Panc1 (cell line): ENCODE data around the gene FPR2. TPM values are rescaled to one million over a fixed set of nuclear protein-coding genes. Genes with fewer than 3 reads are reported as not detected.

Experiments
- ATAC-seq: fragments of 200-7000 bp; cut with Tn5 transposase; 2 replicates; pipeline ENCODE4 v1.9.1; 2020; ENCODE audit warnings: mild to moderate bottlenecking, moderate library complexity
- BruUV-seq: library from RNA; stranded (reverse); fragments of 400-500 nt; replicated peaks from 2 replicates; lab custom pipeline; 2021; lab: Mats Ljungman, UMichigan
- CTCF ChIA-PET: fragments of 300-600 bp; sonication (Branson Sonifier 250); formaldehyde crosslinking; loops from one replicate; lab custom pipeline; 2022; ENCODE audit warnings: antibody characterized with exemption; lab: Charles Lee
- POLR2A ChIA-PET: fragments of 300-600 bp; sonication (Branson Sonifier 250); formaldehyde crosslinking; loops from one replicate; lab custom pipeline; 2022; ENCODE audit warnings: antibody characterized with exemption; lab: Charles Lee
- DNase-seq: peaks from one replicate; pipeline ENCODE4 v3.0.0-alpha.2; 2010; ENCODE audit warnings: low read depth, low spot score
- H3K27ac ChIP-seq: 2 replicates; pipeline ENCODE4 v1.5.1; 2011; ENCODE audit warnings: mild to moderate bottlenecking, low read length, inconsistent platforms
- H3K27me3 ChIP-seq: fragments of 200-500 bp; sonication (Bioruptor generic); 2 replicates; pipeline ENCODE4 v1.6.0; 2014; ENCODE audit warnings: low read length, inconsistent platforms; ENCODE audit not compliant: control insufficient read depth, insufficient read depth
- H3K36me3 ChIP-seq: fragments of 200-500 bp; sonication (Bioruptor generic); 2 replicates; pipeline ENCODE4 v1.5.1; 2014; ENCODE audit warnings: inconsistent platforms, mild to moderate bottlenecking, low read length, moderate library complexity; ENCODE audit not compliant: control insufficient read depth, insufficient read depth
- H3K4me1 ChIP-seq: 2 replicates; pipeline ENCODE4 v1.5.1; 2011; ENCODE audit warnings: inconsistent platforms, mild to moderate bottlenecking, low read length, moderate library complexity; ENCODE audit not compliant: control insufficient read depth, insufficient read depth
- H3K4me3 ChIP-seq, 2 experiments: 2 replicates each; pipeline ENCODE4 v1.5.1; 2011 to 2012; ENCODE audit warnings: low read depth in 2 of 2, low read length in 2 of 2, mild to moderate bottlenecking in 2 of 2, inconsistent platforms in 1 of 2, moderate library complexity in 1 of 2
- H3K9me3 ChIP-seq: fragments of 200-500 bp; sonication (Bioruptor generic); 2 replicates; pipeline ENCODE4 v1.5.1; 2014; ENCODE audit warnings: low read depth, mild to moderate bottlenecking, inconsistent platforms, low read length, moderate library complexity; ENCODE audit not compliant: control insufficient read depth, insufficient read depth
- POLR2AphosphoS5 ChIP-seq: IDR thresholded peaks from 2 replicates; pipeline ENCODE4 v1.6.1; 2012; ENCODE audit warnings: mild to moderate bottlenecking, low read depth, low read length, moderate library complexity
- SIN3A ChIP-seq: IDR thresholded peaks from 2 replicates; pipeline ENCODE4 v1.6.1; 2012; ENCODE audit warnings: low read depth, mild to moderate bottlenecking, low read length, moderate library complexity, borderline replicate concordance; ENCODE audit not compliant: insufficient read depth
- TCF7L2 ChIP-seq: IDR thresholded peaks from 2 replicates; pipeline ENCODE4 v1.6.1; 2011; ENCODE audit warnings: mild to moderate bottlenecking, low read depth, low read length, inconsistent platforms
- in situ Hi-C: cut with HindIII; loops from 2 replicates; pipeline ENCODE4 v1.10.0; 2016; ENCODE audit warnings: low sequenced_read_pairs, low pct_unique_long_range_greater_than_20kb
- intact Hi-C: fragments of 100-400 bp; cut with micrococcal nuclease; formaldehyde crosslinking; loops from one replicate; pipeline ENCODE4 v1.10.0; 2022; ENCODE audit not compliant: unreplicated experiment
- total RNA-seq: library from RNA; stranded (reverse); gene quantifications from one replicate; pipeline ENCODE4 v1.2.1, GENCODE V29; 2021; ENCODE audit not compliant: unreplicated experiment
- TF ChIP-seq, protein P1 (sequence below), 2 experiments: IDR thresholded peaks; 2 replicates each; pipeline ENCODE4 v1.6.1; 2011 to 2012; ENCODE audit warnings: low read depth in 2 of 2, control low read depth in 1 of 2, low read length in 1 of 2, mild to moderate bottlenecking in 1 of 2, moderate library complexity in 1 of 2; ENCODE audit not compliant: insufficient read depth in 1 of 2
- TF ChIP-seq, protein P2 (sequence below): fragments of 450-650 bp; IDR thresholded peaks from 2 replicates; pipeline ENCODE4 v1.5.1; 2017; ENCODE audit warnings: mild to moderate bottlenecking

The FPR2 gene
- total RNA-seq, 1 experiment from 2014 or later, result not detected

DNA sequence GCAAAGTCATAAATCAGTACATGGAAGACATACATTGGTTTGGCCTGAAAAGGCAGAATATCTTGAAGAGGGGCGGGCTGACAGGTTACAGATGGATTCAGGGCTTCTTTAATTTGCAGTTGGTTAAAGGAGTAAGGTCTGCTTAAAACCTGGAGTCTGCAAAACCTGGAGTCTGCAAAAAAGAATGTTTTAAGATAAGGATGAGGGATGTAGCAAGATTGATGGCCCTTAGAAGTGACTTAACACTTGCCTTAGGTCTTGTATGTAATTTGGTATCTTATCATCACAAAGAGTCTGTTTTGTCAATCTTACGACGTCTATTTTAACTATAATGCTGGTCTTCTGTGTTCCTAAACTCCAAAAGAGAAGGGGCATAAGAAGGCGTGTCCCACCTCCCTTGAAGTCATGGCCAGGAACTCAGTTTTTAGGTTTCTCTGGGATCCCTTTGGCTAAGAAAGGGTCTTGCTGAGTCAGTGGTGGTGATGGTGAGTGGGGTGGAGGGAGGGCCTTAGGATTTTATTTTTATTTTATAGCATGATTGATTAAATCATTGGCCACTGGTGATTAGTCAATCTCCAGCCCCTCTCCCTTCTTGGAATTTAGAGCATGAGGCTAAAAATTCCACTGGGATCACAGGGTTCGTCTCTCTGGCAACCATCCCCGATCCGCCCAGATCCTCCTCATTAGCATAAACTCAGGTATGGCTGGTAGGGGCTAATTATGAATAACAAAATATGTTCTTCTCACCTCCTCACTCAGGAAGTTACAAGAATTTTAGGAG is 27.0 kb upstream of the FPR2 start:
- in situ Hi-C loops (no loop called here), intact Hi-C loops (no loop called here)
- no peaks in the 10 kb centered on the region for H3K36me3 ChIP-seq
- H3K4me3 ChIP-seq, result no peak overlapping the region
- H3K4me1 ChIP-seq, result no peaks in the 10 kb centered on the region
- H3K27me3 ChIP-seq, result peaks cover 3% of the 10 kb centered on the region; the same call in 1 of the 2 replicates
- DNase-seq, result no peak
- no TSS peak for BruUV-seq
- TF ChIP-seq, protein P1, sequence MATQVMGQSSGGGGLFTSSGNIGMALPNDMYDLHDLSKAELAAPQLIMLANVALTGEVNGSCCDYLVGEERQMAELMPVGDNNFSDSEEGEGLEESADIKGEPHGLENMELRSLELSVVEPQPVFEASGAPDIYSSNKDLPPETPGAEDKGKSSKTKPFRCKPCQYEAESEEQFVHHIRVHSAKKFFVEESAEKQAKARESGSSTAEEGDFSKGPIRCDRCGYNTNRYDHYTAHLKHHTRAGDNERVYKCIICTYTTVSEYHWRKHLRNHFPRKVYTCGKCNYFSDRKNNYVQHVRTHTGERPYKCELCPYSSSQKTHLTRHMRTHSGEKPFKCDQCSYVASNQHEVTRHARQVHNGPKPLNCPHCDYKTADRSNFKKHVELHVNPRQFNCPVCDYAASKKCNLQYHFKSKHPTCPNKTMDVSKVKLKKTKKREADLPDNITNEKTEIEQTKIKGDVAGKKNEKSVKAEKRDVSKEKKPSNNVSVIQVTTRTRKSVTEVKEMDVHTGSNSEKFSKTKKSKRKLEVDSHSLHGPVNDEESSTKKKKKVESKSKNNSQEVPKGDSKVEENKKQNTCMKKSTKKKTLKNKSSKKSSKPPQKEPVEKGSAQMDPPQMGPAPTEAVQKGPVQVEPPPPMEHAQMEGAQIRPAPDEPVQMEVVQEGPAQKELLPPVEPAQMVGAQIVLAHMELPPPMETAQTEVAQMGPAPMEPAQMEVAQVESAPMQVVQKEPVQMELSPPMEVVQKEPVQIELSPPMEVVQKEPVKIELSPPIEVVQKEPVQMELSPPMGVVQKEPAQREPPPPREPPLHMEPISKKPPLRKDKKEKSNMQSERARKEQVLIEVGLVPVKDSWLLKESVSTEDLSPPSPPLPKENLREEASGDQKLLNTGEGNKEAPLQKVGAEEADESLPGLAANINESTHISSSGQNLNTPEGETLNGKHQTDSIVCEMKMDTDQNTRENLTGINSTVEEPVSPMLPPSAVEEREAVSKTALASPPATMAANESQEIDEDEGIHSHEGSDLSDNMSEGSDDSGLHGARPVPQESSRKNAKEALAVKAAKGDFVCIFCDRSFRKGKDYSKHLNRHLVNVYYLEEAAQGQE (IDR thresholded peaks at IDR 0.05; ENCODE audit: insufficient read depth in 1 of 2, low read depth in 2 of 2, low read length in 1 of 2), result no peak
- TF ChIP-seq POLR2AphosphoS5, result no peak
- no peak for TF ChIP-seq TCF7L2
- TF ChIP-seq, protein P2, sequence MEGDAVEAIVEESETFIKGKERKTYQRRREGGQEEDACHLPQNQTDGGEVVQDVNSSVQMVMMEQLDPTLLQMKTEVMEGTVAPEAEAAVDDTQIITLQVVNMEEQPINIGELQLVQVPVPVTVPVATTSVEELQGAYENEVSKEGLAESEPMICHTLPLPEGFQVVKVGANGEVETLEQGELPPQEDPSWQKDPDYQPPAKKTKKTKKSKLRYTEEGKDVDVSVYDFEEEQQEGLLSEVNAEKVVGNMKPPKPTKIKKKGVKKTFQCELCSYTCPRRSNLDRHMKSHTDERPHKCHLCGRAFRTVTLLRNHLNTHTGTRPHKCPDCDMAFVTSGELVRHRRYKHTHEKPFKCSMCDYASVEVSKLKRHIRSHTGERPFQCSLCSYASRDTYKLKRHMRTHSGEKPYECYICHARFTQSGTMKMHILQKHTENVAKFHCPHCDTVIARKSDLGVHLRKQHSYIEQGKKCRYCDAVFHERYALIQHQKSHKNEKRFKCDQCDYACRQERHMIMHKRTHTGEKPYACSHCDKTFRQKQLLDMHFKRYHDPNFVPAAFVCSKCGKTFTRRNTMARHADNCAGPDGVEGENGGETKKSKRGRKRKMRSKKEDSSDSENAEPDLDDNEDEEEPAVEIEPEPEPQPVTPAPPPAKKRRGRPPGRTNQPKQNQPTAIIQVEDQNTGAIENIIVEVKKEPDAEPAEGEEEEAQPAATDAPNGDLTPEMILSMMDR, result no peak
- TF ChIP-seq SIN3A, result no peak
- H3K9me3 ChIP-seq, result no peaks in the 10 kb centered on the region
- ATAC-seq, result no peak
- ChIA-PET POLR2A (no interaction called here), CTCF (no interaction called here)
- no peak overlapping the region for H3K27ac ChIP-seq

DNA sequence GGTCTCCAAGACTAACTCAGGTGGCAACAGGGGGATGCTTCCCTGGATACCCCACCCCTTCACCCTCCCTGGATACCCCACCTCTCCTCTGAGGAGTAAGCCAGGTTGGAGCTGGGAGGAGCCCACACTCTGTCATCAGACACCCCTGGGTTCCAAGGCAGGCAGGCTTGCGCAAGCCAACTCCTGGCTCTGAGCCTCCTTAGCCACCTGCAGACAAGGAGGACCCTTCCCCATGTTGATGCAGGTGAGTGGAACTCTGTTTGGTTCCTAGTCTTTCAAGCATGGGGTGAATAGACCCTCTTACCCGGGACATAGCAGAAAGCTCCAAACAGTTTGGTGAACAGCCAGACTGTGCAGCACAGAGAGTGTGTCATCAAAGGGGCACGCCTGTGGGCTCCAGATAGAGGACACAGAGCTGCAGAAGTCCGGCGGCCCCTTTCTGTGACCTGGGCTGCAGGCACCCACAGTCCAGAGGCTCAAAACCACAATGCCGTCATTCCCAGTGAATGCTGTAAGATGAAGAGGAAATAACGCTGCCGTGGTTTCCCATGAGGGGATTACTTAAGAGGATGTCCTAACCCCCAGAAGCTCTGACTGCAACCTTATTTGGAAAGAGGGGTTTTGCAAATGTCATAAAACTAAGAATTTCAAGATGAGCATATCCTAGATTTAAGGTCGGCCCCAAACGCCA is 25.1 kb upstream of the FPR2 start:
- intact Hi-C loops (no loop called here), in situ Hi-C loops (no loop called here)
- no peaks in the 10 kb centered on the region for H3K4me1 ChIP-seq
- no peak overlapping the region for H3K4me3 ChIP-seq
- no peak for DNase-seq
- H3K36me3 ChIP-seq, result no peaks in the 10 kb centered on the region
- no peak for ATAC-seq
- BruUV-seq, result no TSS peak
- H3K9me3 ChIP-seq, result no peaks in the 10 kb centered on the region
- TF ChIP-seq, protein P2, result no peak
- no peak for TF ChIP-seq SIN3A
- TF ChIP-seq, protein P1 (IDR thresholded peaks at IDR 0.05; ENCODE audit: insufficient read depth in 1 of 2, low read depth in 2 of 2, low read length in 1 of 2), result no peak
- no peak for TF ChIP-seq POLR2AphosphoS5
- no peak for TF ChIP-seq TCF7L2
- H3K27ac ChIP-seq, result no peak overlapping the region
- peaks cover 3% of the 10 kb centered on the region; the same call in 1 of the 2 replicates for H3K27me3 ChIP-seq
- ChIA-PET POLR2A (no interaction called here), CTCF (no interaction called here)
